GM12872 (cell line): ENCODE data around the gene MYL6.

Source experiments
- CTCF ChIP-seq: IDR thresholded peaks from 3 replicates; pipeline ENCODE4 v1.5.1; 2011; ENCODE audit warnings: low read depth, mild to moderate bottlenecking, low read length, moderate library complexity; ENCODE audit not compliant: insufficient read depth

Gene MYL6

GRCh38 chr12:56137853-56138571 lies 20.1 kb upstream of the MYL6 start:
- TF ChIP-seq CTCF: no peak

GRCh38 chr12:56141946-56142784 lies 16.0 kb upstream of the MYL6 start:
- TF ChIP-seq CTCF: no peak

GRCh38 chr12:56143217-56143616 lies 14.9 kb upstream of the MYL6 start:
- no peak for TF ChIP-seq CTCF

- TF ChIP-seq CTCF: no peak
These were observed 14.3 kb upstream of the MYL6 start for GRCh38 chr12:56143870-56144269.

DNA sequence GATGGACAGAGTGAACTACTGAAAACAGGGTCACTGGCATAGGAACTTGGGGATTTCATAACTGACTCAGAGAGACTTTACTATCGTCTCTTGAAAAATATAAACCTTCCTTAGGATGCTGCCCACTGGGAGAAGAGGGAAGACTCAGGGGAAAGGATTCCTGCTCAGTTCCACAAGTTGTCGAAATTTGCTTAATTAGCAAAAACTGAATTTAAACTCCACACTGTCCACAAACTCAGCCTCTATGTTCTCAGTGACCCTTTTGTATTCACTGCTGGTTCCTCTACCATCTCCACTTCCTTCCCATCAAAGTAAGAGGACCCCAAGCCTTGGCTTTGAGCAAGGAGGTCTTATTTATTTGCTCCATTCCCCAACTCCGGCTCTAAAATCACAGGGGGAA lies 12.9 kb upstream of the MYL6 start:
- TF ChIP-seq CTCF: no peak

- no peak for TF ChIP-seq CTCF
These were observed 11.4 kb upstream of the MYL6 start for GRCh38 chr12:56146492-56147460.

DNA sequence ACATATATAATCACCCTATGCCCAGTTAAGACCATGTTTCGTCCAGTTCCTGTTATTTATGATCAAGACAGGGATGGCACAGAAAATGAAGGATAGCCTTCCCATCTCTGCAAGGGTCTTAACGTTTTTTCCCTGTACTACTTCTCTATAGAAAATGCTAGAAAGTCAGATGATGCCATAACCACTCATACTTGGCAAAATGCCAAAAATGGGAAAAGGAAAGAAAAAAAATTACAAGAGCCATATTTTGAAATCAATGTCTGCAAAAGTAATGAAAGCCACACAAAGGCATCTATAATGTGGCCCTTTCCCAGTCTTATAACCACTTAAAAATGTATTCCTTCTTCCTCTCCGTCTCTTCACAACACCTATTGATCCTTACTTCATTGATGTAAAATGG lies 7.6 kb upstream of the MYL6 start:
- no peak for TF ChIP-seq CTCF
